Subcutaneous adipose tissue (tissue), 4 donors: ENCODE data around the gene GRIA1. TPM values are rescaled to one million over a fixed set of nuclear protein-coding genes. Genes with fewer than 3 reads are reported as not detected.

ENCODE experiments used
- total RNA-seq, 4 donors: library from RNA; depleted of rRNA; stranded (reverse); fragments of >200 nt; gene quantifications; one replicate each; pipeline ENCODE4 v1.1.0, GENCODE V29; 2016
- TF ChIP-seq, protein P1 (sequence below): fragments of 450-650 bp; IDR thresholded peaks from one replicate; pipeline ENCODE4 v1.5.1; 2016; ENCODE audit warnings: low read depth, mild to moderate bottlenecking, control low read depth, antibody characterized with exemption, moderate library complexity

The GRIA1 gene
- total RNA-seq, 4 donors from 2014 or later = 0.44 to 2.4 (median 2.0) TPM; not detected in 1

DNA sequence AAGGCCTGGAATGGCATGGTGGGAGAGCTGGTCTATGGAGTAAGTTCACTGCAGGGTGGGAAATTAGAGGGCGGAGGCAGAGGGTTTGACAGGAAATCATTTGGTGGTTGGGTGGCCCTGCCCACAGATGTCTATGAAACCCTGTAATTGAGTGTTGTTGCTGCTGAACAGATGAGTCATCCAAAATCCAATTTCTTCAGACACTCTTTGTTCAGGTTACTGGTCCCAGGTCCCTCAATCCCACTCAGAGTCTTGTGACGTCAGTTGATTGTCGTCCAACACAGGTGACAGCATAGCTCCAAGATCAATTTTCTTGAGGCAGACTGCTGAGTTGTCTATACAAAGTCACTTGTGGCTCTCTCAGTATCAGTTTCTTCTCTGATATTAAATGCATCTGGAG lies 208.6 kb downstream of the GRIA1 start:
- TF ChIP-seq, protein P1, sequence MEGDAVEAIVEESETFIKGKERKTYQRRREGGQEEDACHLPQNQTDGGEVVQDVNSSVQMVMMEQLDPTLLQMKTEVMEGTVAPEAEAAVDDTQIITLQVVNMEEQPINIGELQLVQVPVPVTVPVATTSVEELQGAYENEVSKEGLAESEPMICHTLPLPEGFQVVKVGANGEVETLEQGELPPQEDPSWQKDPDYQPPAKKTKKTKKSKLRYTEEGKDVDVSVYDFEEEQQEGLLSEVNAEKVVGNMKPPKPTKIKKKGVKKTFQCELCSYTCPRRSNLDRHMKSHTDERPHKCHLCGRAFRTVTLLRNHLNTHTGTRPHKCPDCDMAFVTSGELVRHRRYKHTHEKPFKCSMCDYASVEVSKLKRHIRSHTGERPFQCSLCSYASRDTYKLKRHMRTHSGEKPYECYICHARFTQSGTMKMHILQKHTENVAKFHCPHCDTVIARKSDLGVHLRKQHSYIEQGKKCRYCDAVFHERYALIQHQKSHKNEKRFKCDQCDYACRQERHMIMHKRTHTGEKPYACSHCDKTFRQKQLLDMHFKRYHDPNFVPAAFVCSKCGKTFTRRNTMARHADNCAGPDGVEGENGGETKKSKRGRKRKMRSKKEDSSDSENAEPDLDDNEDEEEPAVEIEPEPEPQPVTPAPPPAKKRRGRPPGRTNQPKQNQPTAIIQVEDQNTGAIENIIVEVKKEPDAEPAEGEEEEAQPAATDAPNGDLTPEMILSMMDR = no peak

DNA sequence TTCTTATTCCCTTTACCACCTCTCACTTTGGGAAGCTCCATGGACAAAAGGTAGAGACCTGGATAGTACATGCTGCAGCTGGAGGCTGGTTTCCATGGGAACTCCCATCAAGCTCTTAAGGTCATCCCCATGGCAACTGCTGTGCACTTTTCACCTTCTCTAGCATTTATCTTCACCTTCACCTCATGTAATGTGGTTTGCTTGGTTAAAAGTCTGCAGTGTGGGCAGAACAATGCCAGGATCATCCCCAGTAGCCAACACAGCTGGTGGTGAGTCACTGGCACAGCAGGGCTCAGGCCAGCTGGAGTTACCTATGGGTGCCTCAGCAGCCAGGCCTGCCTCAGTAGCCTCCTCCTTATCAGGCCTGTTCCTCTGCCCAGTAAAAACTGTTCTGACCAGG lies 210.5 kb downstream of the GRIA1 start:
- TF ChIP-seq, protein P1 = no peak

DNA sequence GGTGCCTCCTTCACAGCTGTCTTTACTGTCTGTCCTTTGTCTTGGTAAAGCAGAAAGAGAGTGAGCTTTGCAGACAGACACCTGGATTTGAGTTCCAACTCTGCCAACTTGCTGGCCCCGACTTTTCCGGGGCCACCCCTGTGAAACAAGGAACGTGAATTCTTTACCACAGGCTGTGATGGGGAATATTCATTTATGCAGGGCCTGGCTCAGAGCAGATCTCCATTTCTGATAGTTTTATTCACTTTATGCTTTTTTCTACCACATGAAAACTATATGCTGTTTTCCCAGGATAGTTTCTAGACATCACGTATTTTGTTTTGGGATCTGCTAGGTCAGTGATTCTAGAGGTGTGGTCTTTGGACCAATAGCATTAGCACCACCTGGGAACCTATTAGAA lies 211.8 kb downstream of the GRIA1 start:
- TF ChIP-seq, protein P1 = no peak

DNA sequence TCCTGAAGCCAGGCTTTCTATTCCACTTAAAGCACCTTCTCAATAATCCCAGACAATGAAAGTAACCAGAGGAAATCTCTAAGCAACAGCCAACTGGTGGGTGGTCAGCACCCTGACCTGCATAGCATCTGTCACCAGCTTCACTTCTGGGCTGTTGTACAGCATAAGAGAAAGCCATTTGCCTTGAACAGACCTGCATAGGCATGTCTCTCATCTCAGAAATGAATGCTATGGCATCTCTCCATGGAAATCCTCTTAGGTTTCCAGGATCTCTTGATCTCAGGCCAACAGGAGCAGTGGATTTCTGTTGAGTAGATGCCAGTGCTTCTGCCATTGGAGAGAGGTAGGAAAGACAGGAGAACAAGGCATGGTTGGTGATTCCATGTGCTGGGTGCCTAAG lies 213.6 kb downstream of the GRIA1 start:
- TF ChIP-seq, protein P1 = no peak

DNA sequence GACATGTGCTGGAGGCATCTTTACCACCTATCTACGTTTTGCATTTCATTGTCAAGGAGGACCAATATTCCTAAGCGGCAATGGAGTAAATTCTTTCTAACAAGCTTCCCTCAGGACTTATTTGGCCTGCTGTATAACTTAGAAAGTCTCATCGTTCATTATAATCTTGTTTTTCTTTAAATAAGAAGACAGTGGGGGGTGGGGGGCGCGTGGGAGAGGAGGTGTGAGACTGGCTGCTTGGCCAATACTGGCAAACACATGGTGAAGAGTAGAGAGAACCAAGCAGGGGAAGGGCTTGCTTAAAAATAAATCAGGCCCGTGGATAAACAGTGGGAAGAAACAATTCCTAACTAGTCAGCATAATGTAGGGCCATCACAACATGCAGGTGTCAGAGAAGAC lies 217.2 kb downstream of the GRIA1 start:
- TF ChIP-seq, protein P1 = no peak

DNA sequence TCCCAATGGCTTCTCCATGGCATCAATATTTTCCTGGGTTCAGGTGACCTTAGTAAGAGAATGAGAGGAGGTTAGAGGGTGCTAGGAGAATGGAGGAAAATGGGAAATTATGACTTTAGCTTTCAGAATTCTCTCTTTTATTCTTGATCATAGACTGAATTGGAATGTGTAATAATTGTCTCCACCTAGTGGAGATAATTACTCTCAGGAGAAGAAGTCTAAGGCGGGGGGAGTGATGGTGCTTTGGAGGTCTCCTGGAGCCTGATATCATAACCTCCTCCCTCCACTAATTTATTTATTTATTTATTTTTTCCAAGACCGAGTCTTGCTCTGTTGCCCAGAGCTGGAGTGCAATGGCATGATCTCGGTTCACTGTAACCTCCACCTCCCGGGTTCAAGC lies 221.3 kb downstream of the GRIA1 start:
- TF ChIP-seq, protein P1 = no peak

DNA sequence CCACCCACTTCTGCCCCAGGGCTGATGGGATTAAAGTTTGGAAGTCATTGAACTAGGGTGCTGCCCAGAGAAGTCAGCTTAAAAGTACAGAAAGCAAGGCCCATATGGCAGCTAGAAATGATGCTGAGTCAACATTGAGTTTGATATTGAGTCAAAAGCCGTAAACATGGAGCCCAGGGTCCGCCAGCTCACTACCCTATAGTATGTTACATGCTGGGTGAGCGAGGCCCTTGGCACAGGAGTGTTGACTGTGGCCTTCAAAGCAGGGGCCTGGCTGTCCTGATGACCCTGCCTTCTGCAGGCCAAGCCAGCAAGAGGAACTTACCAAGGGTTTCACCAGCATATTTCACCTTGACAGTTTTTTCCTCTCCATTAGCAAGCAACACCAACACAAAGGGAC lies 222.5 kb downstream of the GRIA1 start:
- TF ChIP-seq, protein P1 = no peak
